ENCODE results near the gene PHC2.

The PHC2 gene

GRCh38 chr1:33374336-33375105 is 56.4 kb downstream of the PHC2 start:
- Histone ChIP-seq H3K9me3 (ENCODE audit: control insufficient read depth, insufficient read depth, low read depth, low read length) (no peaks in the 10 kb centered on the region), H3K27ac (ENCODE audit: extremely low read depth, low read depth, low read length) (no peak overlapping the region), H3K4me3 (ENCODE audit: low read depth, low read length) (no peak overlapping the region), H3K36me3 (ENCODE audit: control insufficient read depth in 2 of 2, insufficient read depth in 1 of 2, low read length in 2 of 2) (peaks cover 0 to 14% of the 10 kb centered on the region in 2 experiments; a peak in 1 of 3 replicates), H3K4me1 (ENCODE audit: control insufficient read depth, insufficient read depth, low read length) (no peaks in the 10 kb centered on the region)
- CTCF ChIA-PET = interaction anchor here (0.6 kb wide), 1 partner anchor 9 kb away, joined by 3 read pairs; no protein-coding TSS in a partner anchor
- TF ChIP-seq ZNF16 (tag by site-specific recombination; IDR thresholded peaks at IDR 0.05; ENCODE audit: low read depth) = no peak
- peak; percentile 78 for TF ChIP-seq ZNF335 (tag by site-specific recombination; conservative IDR thresholded peaks at IDR 0.05)
- TF ChIP-seq ZNF366 (tag by site-specific recombination; conservative IDR thresholded peaks at IDR 0.05) = 0 out of 2 replicates have a peak, but pooled peaks have one; percentile 13
- no peak for TF ChIP-seq ZSCAN18 (tag by site-specific recombination; IDR thresholded peaks at IDR 0.05)
- TF ChIP-seq PRDM1 (tag by site-specific recombination; IDR thresholded peaks at IDR 0.05) = no peak
- TF ChIP-seq ZNF362 (tag by site-specific recombination; IDR thresholded peaks at IDR 0.05) = no peak
- POLR2A ChIA-PET = no interaction called here

GRCh38 chr1:33373606-33374005 is 57.3 kb downstream of the PHC2 start:
- no peak overlapping the region for H3K4me3 ChIP-seq (ENCODE audit: low read depth, low read length)
- no peak for TF ChIP-seq ZNF560 (tag by site-specific recombination; IDR thresholded peaks at IDR 0.05; ENCODE audit: borderline replicate concordance)
- TF ChIP-seq ZNF670 (tag by site-specific recombination; IDR thresholded peaks at IDR 0.05; ENCODE audit: low read depth) = no peak
- no peak for TF ChIP-seq TRIM28 (IDR thresholded peaks at IDR 0.05; ENCODE audit: borderline replicate concordance, low read length)
- TF ChIP-seq ZNF214 (tag by site-specific recombination; IDR thresholded peaks at IDR 0.05; ENCODE audit: borderline replicate concordance) = no peak
- no peak for TF ChIP-seq ZNF529 (tag by site-specific recombination; IDR thresholded peaks at IDR 0.05; ENCODE audit: insufficient replicate concordance)
- no peak for TF ChIP-seq ZNF558 (tag by site-specific recombination; IDR thresholded peaks at IDR 0.05)
- TF ChIP-seq ZNF184 (tag by site-specific recombination; IDR thresholded peaks at IDR 0.05) = no peak
- no peak for TF ChIP-seq ZNF664 (tag by site-specific recombination; IDR thresholded peaks at IDR 0.05)
- TF ChIP-seq ZNF571 (tag by site-specific recombination; IDR thresholded peaks at IDR 0.05) = no peak
- TF ChIP-seq ZNF311 (tag by site-specific recombination; IDR thresholded peaks at IDR 0.05; ENCODE audit: borderline replicate concordance) = no peak
- TF ChIP-seq ZNF324 (tag by site-specific recombination; IDR thresholded peaks at IDR 0.05) = no peak
- no peak for TF ChIP-seq ATF2 (tag by site-specific recombination; IDR thresholded peaks at IDR 0.05; ENCODE audit: low read depth)
- TF ChIP-seq ZNF777 (tag by site-specific recombination; IDR thresholded peaks at IDR 0.05; ENCODE audit: borderline replicate concordance) = no peak
- H3K9me3 ChIP-seq (ENCODE audit: control insufficient read depth, insufficient read depth, low read depth, low read length) = no peaks in the 10 kb centered on the region
- POLR2A ChIA-PET = interaction anchor here (0.9 kb wide), 1 partner anchor 192 kb away, joined by 3 read pairs; the partner anchor contains the start of gene TRIM62
- H3K36me3 ChIP-seq (ENCODE audit: control insufficient read depth in 2 of 2, insufficient read depth in 1 of 2, low read length in 2 of 2) = peaks cover 0 to 19% of the 10 kb centered on the region in 2 experiments; a peak in 1 of 3 replicates
- no peaks in the 10 kb centered on the region for H3K4me1 ChIP-seq (ENCODE audit: control insufficient read depth, insufficient read depth, low read length)
- CTCF ChIA-PET = no interaction called here
- H3K27ac ChIP-seq (ENCODE audit: extremely low read depth, low read depth, low read length) = no peak overlapping the region
